ENCODE measurements around the gene MAPK8IP2.

GRCh38 chr22:50597097-50597496, 3.5 kb upstream of the MAPK8IP2 start:
- TF ChIP-seq CTCF (IDR thresholded peaks at IDR 0.05) (no peak), POLR2A (IDR thresholded peaks at IDR 0.05) (no peak)

Data from esophagus squamous epithelium (tissue), 4 donors.